ENCODE measurements around the gene MYH7. TPM values are rescaled to one million over a fixed set of nuclear protein-coding genes. Genes with fewer than 3 reads are reported as not detected.
A peak's percentile ranks its signal among the peaks of the same experiment; 100 is the strongest.

The MYH7 gene
- total and polyA plus RNA-seq, 2 donors from 2014 or later = 0.06 to 1.6 TPM

GRCh38 chr14:23399136-23399535 lies 36.3 kb downstream of the MYH7 start:
- Histone ChIP-seq H3K4me1 (ENCODE audit: control insufficient read depth in 2 of 3, insufficient read depth in 2 of 3, low read depth in 1 of 3, low read length in 3 of 3) (no peaks in the 10 kb centered on the region), H3K27ac (ENCODE audit: low read depth in 2 of 2, low read length in 2 of 2) (no peak overlapping the region), H3K9me3 (ENCODE audit: control insufficient read depth in 2 of 3, insufficient read depth in 1 of 3, low read length in 3 of 3) (no peaks in the 10 kb centered on the region), H3K36me3 (ENCODE audit: control insufficient read depth in 2 of 3, insufficient read depth in 3 of 3, low read length in 3 of 3) (no peaks in the 10 kb centered on the region), H3K9ac (ENCODE audit: low read length in 3 of 3) (no peak overlapping the region), H3K4me3 (ENCODE audit: low read length in 3 of 3) (no peak overlapping the region), H3K27me3 (ENCODE audit: control insufficient read depth, insufficient read depth, low read length) (no peaks in the 10 kb centered on the region)
- no peak for FAIRE-seq
- intact Hi-C loops (cut with DNase I) = no loop called here
- DNase-seq = no peak
- TF ChIP-seq CTCF (IDR thresholded peaks at IDR 0.05; ENCODE audit: borderline replicate concordance, extremely low read depth, insufficient read depth) = no peak

GRCh38 chr14:23398348-23398747 lies 37.1 kb downstream of the MYH7 start:
- no peak for TF ChIP-seq CTCF (IDR thresholded peaks at IDR 0.05; ENCODE audit: borderline replicate concordance, extremely low read depth, insufficient read depth)

GRCh38 chr14:23396781-23397407 lies 38.6 kb downstream of the MYH7 start:
- no peaks in the 10 kb centered on the region for H3K27me3 ChIP-seq (ENCODE audit: control insufficient read depth, insufficient read depth, low read length)
- no peaks in the 10 kb centered on the region for H3K4me1 ChIP-seq (ENCODE audit: control insufficient read depth in 2 of 3, insufficient read depth in 2 of 3, low read depth in 1 of 3, low read length in 3 of 3)
- H3K36me3 ChIP-seq (ENCODE audit: control insufficient read depth in 2 of 3, insufficient read depth in 3 of 3, low read length in 3 of 3) = no peaks in the 10 kb centered on the region
- no peak overlapping the region for H3K27ac ChIP-seq (ENCODE audit: low read depth in 2 of 2, low read length in 2 of 2)
- no peak overlapping the region for H3K9ac ChIP-seq (ENCODE audit: low read length in 3 of 3)
- intact Hi-C loops (cut with DNase I) = no loop called here
- no peak for DNase-seq
- no peaks in the 10 kb centered on the region for H3K9me3 ChIP-seq (ENCODE audit: control insufficient read depth in 2 of 3, insufficient read depth in 1 of 3, low read length in 3 of 3)
- H3K4me3 ChIP-seq (ENCODE audit: low read length in 3 of 3) = no peak overlapping the region
- FAIRE-seq = no peak
- no peak for TF ChIP-seq CTCF (IDR thresholded peaks at IDR 0.05; ENCODE audit: borderline replicate concordance, extremely low read depth, insufficient read depth)

More at GRCh38 chr14:23398348-23398747, 37.1 kb downstream of the MYH7 start:
- peak in 1 of 5 donors; percentile 26 for DNase-seq
- Histone ChIP-seq H3K9ac (ENCODE audit: low read length in 3 of 3) (no peak overlapping the region), H3K27ac (ENCODE audit: low read depth in 2 of 2, low read length in 2 of 2) (no peak overlapping the region), H3K4me1 (ENCODE audit: control insufficient read depth in 2 of 3, insufficient read depth in 2 of 3, low read depth in 1 of 3, low read length in 3 of 3) (no peaks in the 10 kb centered on the region), H3K36me3 (ENCODE audit: control insufficient read depth in 2 of 3, insufficient read depth in 3 of 3, low read length in 3 of 3) (no peaks in the 10 kb centered on the region), H3K27me3 (ENCODE audit: control insufficient read depth, insufficient read depth, low read length) (no peaks in the 10 kb centered on the region), H3K9me3 (ENCODE audit: control insufficient read depth in 2 of 3, insufficient read depth in 1 of 3, low read length in 3 of 3) (no peaks in the 10 kb centered on the region), H3K4me3 (ENCODE audit: low read length in 3 of 3) (no peak overlapping the region)
- FAIRE-seq = no peak
- intact Hi-C loops (cut with DNase I) = no loop called here

GRCh38 chr14:23396126-23396525 lies 39.3 kb downstream of the MYH7 start:
- H3K4me1 ChIP-seq (ENCODE audit: control insufficient read depth in 2 of 3, insufficient read depth in 2 of 3, low read depth in 1 of 3, low read length in 3 of 3) = no peaks in the 10 kb centered on the region
- TF ChIP-seq CTCF (IDR thresholded peaks at IDR 0.05; ENCODE audit: borderline replicate concordance, extremely low read depth, insufficient read depth) = no peak
- intact Hi-C loops (cut with DNase I) = no loop called here
- no peaks in the 10 kb centered on the region for H3K9me3 ChIP-seq (ENCODE audit: control insufficient read depth in 2 of 3, insufficient read depth in 1 of 3, low read length in 3 of 3)
- DNase-seq = no peak
- no peaks in the 10 kb centered on the region for H3K36me3 ChIP-seq (ENCODE audit: control insufficient read depth in 2 of 3, insufficient read depth in 3 of 3, low read length in 3 of 3)
- no peak overlapping the region for H3K27ac ChIP-seq (ENCODE audit: low read depth in 2 of 2, low read length in 2 of 2)
- H3K9ac ChIP-seq (ENCODE audit: low read length in 3 of 3) = no peak overlapping the region
- FAIRE-seq = no peak
- no peak overlapping the region for H3K4me3 ChIP-seq (ENCODE audit: low read length in 3 of 3)
- H3K27me3 ChIP-seq (ENCODE audit: control insufficient read depth, insufficient read depth, low read length) = no peaks in the 10 kb centered on the region

Measured in kidney (tissue), 14 donors.